GM15510 (cell line): Measurements from ENCODE around the gene SPINK8.

Experiments used
- POLR2A ChIP-seq: IDR thresholded peaks from 3 replicates; pipeline ENCODE4 v1.6.1; 2011; ENCODE audit warnings: borderline replicate concordance; ENCODE audit not compliant: insufficient read length; ENCODE audit errors: extremely low read depth

Gene SPINK8

GRCh38 chr3:48270306-48270705 lies 63.2 kb downstream of the SPINK8 start:
- TF ChIP-seq POLR2A = no peak

DNA sequence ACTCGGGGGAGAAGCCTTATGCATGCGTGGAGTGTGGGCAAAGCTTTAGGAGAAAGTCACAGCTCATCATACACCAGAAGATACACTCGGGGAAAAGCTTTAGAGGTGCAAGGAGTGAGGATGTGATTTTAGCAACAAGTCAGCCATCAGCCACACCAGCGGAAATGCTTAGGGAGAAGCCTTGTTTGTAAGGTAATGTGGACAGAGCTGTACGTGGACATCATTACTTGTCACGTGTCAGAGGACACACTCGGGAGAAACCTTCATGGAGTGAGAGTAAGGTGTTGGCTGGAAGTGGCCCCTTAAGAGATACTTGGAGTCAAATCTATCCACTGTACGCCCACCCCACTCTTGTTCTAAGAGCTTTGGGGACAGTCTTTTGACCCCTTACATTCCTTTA lies 63.9 kb downstream of the SPINK8 start:
- TF ChIP-seq POLR2A = no peak

GRCh38 chr3:48268936-48269561 lies 64.4 kb downstream of the SPINK8 start:
- no peak for TF ChIP-seq POLR2A

DNA sequence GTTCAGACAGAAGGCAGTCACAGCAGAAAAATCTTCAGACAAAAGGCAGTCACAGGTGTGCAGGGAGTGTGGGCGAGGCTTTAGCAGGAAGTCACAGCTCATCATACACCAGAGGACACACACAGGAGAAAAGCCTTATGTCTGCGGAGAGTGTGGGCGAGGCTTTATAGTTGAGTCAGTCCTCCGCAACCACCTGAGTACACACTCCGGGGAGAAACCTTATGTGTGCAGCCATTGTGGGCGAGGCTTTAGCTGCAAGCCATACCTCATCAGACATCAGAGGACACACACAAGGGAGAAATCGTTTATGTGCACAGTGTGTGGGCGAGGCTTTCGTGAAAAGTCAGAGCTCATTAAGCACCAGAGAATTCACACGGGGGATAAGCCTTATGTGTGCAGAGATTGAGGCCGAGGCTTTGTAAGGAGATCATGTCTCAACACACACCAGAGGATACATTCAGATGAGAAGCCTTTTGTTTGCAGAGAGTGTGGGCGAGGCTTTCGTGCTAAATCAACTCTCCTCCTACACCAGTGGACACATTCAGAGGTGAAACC lies 65.0 kb downstream of the SPINK8 start:
- no peak for TF ChIP-seq POLR2A

DNA sequence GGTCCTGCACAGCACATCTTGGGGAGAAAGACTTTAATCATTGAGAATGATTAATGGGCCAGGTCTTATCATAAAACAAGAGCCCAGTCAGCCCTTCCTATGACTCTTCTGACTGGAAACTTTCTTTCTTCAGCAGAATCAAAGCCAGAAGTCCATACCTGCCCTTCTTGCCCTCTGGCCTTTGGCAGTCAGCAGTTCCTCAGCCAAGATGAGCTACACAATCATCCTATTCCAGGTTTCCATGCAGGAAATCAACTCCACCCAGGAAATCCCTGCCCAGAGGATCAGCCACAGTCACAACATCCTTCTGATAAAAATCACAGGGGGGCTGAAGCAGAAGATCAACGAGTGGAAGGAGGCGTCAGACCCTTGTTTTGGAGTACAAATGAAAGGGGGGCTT lies 65.7 kb downstream of the SPINK8 start:
- no peak for TF ChIP-seq POLR2A

DNA sequence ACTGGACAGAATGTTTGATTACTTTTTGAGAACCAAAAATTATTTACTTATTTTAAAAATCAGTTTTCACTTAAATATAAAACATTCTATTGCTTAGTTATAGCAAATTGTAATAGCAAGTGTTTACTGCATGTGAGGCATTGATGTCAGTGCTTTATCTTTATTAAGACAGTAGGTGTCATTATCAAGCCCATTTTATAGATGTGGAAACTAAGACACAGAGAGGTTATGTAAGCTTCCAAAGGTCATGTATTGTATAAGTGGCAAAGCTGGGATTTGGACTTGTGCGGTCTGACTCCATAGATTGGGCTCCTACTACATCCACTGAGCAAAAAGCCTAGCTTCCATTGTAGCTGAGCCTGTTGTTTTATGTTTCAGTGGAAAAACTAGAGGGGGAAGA lies 74.9 kb downstream of the SPINK8 start:
- TF ChIP-seq POLR2A = no peak
